GM18511 (cell line): ENCODE data around the gene CMTM8.
A peak's percentile ranks its signal among the peaks of the same experiment; 100 is the strongest.
"Not testable (repeated sequence)": the region's sequence is repeated elsewhere in the genome, so short reads cannot be mapped to it uniquely, and the experiment has no call there.

ENCODE experiments used
- ATAC-seq: cut with Tn5 transposase; IDR thresholded peaks from one replicate; pipeline ENCODE4 v1.9.1; 2021; ENCODE audit warnings: mild to moderate bottlenecking, moderate library complexity; ENCODE audit not compliant: unreplicated experiment

Gene CMTM8

DNA sequence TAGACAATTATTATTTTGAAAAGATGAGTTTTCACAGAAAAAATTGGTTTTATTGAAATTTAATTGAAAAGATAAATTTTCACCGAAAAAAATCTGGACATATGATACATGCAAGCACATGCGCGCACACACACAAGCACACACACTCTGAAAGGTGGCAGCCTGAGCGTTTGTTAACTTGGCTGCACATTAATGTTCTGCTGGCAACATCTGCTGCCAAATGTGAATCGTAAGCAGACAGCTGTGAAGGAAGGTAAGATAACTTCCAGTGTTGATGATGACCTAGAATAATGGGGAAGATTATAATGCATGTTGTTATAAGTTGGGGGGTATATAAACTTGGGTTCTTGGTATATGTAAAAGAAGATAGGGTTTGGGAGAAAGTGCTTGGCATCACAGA is 134.8 kb downstream of the CMTM8 start:
- no peak for ATAC-seq

GRCh38 chr3:32373844-32374243 is 135.4 kb downstream of the CMTM8 start:
- no peak for ATAC-seq

GRCh38 chr3:32374788-32375595 is 136.5 kb downstream of the CMTM8 start:
- peak; percentile 79 for ATAC-seq

GRCh38 chr3:32375596-32375930 is 137.1 kb downstream of the CMTM8 start:
- no peak for ATAC-seq

GRCh38 chr3:32376115-32376514 is 137.6 kb downstream of the CMTM8 start:
- ATAC-seq = no peak

- ATAC-seq = no peak
Measured at GRCh38 chr3:32379831-32380500, 141.5 kb downstream of the CMTM8 start.

DNA sequence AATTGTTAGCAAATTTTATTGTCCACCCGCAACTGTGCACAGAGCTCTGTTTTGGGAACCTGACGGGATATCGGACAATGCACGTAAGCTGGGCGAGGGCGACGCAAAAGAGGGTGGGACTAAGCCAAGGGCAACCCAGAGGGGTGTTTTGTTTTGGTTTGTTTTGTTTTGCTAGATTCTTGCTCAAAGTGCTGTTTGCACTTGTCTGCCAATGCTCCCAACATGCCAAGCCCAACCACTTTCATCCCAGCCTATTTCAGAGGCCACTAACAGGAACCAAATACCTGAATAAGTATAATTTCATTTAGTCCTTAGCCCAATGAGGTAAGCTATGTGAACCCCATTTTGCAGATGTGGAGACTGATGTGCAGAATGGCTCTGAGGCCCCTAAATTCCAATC is 143.4 kb downstream of the CMTM8 start:
- no peak for ATAC-seq

- no peak for ATAC-seq
Measured at GRCh38 chr3:32383136-32383711, 144.7 kb downstream of the CMTM8 start.

DNA sequence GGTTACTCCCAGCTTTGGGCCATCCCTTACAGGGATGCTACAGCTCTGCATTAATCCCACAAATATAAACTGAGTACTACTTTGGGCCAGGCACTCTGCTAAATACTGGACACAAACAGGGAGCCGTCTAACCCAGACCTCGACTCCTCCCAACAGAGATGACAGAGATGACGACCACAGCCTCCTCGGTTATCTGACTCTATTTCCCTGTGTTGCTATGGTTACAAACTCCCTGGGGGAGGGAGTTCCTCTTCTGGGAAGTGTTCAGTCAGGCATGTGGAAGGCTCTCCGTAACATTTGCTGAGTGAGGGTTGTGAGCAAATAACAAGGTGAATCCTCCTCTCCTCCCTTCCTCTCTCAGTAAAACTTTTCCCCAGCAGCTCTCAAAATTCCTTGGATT is 146.5 kb downstream of the CMTM8 start:
- ATAC-seq = no peak

DNA sequence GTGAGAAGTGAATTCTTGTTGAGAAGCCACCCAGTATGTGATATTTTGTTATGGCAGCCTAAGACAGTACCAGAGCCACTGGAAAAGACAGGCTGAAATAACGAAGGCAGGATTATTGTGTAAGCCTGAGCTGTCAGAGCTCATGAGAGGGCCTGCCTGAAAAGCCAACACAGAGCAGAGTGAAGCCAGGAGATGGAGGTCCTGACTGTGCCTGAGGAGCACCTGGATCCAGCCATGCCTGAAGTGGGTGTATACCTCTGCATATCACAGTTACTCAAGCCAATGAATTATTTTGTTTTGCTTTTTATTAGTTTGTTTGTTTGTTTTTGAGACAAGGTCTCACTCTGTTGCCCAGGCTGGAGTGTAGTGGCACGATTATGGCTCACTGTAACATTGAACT is 149.0 kb downstream of the CMTM8 start:
- ATAC-seq = no peak

DNA sequence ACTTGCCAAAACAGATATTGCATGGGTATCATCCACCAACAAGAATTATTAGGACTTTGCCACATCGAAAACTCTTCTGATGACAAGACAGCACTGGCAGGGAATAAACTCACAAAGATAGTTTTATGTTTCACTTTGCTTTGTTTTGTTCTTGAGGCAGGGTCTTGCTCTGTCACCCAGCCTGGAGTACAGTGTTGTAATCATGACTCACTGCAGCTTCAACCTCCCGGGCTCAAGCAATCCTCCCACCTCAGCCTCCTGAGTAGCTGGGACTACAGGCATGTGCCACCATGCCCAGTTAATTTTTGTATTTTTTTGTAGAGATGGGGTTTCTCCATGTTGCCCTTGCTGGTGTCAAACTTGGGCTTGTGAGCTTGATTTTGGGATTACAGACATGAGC is 151.1 kb downstream of the CMTM8 start:
- not testable (repeated sequence) for ATAC-seq

GRCh38 chr3:32391643-32392535 is 153.4 kb downstream of the CMTM8 start, which contains the start of gene CMTM7:
Gene CMTM7, plus strand, starts transcription at chr3:32391853. Its CDS starts 54 bp downstream, at chr3:32391907.
- ATAC-seq = peak; percentile 64

DNA sequence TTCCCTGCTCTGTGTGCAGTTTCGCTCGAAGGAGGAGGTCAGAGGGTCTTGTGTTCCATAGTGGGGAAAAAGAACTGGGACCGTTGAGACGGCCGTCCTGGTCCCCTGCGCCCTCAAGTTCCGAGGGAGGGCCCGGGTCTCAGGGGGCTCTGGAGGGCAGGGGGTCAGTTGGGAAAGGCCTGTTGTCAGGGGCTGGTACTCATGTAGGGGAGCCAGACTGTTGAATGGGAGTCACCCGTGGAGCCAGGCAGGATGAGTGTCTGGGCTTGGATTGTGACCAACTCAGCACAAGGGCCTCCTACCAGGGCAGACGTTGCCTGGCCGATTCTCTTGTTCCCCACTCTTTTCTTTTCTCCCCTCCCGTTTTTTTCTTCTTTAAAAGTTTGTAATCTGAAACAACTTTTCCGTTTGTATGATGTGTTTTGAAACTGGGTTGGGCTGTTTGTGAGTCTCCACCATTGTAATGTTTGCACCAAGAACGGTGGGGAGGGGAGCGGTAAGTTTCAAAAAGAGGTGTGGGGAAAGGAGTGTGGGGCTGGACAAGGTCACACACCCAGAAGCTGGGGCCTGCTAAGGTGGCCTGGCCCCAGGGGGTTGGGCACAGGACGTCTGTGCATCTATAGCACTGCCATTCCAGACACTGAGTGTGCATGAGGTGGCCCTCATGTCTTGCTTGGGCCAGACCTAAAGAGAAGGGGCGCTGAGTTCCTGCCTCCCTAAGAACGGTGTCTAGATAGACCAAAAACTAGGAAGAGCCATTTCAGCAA is 154.2 kb downstream of the CMTM8 start:
- peak; percentile 6 for ATAC-seq

DNA sequence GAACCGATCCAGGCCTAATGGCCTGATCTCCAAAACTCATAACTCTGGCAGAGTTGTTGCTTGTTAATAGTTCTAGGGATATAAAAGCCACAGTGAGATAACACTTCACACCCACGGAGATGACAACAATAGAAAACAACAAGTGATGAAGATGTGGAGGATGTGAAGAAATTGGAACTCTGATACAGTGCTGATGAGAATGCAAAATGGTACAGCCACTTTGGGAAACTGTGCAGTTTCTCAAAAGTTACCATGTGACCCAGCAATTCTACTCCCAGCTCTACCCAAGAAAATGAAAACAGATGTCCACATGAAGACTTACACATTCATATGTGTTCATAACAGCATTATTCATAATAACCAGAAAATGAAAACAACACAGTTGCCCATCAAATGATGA is 157.0 kb downstream of the CMTM8 start:
- ATAC-seq = no peak

DNA sequence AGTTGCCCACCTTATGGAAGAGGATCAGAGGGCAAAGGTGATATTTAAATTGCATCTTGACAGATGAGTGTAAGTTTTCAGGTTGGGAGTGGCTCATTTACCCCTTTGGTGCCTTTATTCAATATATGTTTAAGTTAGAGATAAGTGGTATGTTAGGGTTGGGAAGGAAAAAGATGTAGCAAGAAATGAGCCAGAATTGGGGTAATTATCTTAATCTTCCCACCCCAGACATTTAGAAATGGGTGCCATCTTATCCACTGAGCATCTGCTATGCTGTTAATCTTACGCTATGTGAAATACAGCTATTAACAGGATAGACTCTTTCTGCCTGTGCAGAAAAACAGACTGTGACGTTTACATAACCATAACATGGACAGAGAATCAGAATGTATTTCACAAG is 159.5 kb downstream of the CMTM8 start:
- ATAC-seq = no peak

DNA sequence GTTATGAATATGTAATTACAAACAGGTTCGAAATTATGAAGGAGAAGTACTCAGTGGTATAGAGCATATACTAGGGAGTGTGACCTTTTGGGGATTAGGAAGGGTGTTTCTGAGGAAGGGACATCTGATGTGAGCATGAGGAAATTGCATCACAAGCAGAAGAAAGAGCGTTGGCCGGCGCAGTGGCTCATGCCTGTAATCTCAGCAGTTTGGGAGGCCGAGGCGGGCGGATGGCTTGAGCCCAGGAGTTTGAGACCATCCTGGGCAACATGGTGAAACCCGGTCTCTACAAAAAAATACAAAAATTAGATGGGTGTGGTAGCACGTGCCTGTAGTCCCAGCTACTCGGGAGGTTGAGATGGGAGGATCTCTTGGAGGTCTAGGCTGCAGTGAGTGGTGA is 160.1 kb downstream of the CMTM8 start:
- ATAC-seq = no peak

- no peak for ATAC-seq
Measured at GRCh38 chr3:32399030-32399620, 160.6 kb downstream of the CMTM8 start.

DNA sequence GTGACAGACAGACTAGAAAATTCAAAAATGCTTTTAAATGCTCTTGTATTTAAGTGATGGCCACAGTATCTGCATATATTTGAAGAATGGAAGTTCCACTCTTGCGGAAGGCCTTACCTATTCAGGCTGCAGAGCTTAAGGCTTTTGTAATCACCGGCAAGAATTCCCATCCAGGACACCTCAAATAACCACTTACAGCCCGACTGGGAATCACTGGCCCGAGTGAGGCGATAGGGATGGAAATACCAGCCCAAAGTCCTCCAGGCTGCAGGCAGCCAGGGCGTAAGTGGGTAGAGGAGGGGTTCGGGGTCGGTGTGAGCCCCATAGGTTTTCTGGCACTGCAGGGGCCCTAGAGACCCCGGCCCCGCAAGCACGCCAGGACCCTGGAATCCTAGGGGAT is 162.6 kb downstream of the CMTM8 start:
- no peak for ATAC-seq

DNA sequence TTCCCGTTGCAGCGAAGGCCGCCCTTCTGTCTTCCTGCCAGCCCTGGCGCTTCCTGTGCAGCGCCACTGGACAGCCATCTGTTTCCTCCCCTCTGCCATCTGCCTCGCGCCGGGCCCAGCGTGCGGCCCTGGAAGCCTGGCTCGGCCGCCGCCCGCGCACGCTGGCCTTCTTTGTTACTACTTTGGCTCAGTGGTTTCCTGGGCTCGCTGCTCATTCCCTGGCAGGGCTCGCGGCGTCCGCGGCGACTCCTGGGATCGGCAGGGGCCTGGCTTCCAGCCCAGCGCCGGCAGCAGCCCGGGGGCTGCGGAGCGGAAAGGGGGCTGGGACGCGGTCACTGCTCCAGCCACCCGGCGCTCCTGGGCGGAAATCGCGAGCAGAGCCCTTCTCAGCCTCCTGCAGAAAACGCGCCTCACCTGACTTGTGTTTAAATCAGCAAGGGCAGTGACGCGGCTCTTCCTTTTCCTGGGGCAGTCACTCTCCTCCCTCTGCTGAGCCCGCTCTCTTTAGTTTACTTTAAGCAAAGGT is 163.1 kb downstream of the CMTM8 start:
- peak; percentile 81 for ATAC-seq

GRCh38 chr3:32403663-32404062 is 165.2 kb downstream of the CMTM8 start:
- no peak for ATAC-seq
